Lower leg skin (tissue), 3 donors: ENCODE measurements around the gene RBM46.

Source experiments
- CTCF ChIP-seq, 3 donors: fragments of 450-650 bp; IDR thresholded peaks; one replicate each; pipeline ENCODE4 v1.5.1; 2016; ENCODE audit warnings: antibody characterized with exemption in 3 of 3, mild to moderate bottlenecking in 3 of 3, moderate library complexity in 2 of 3
- POLR2A ChIP-seq, 2 donors: fragments of 450-650 bp; IDR thresholded peaks; one replicate each; pipeline ENCODE4 v1.6.1; 2016 to 2017; ENCODE audit warnings: antibody characterized with exemption in 2 of 2, mild to moderate bottlenecking in 1 of 2, moderate library complexity in 1 of 2

GRCh38 chr4:154838155-154838554 is 57.1 kb downstream of the RBM46 start:
- TF ChIP-seq CTCF (IDR thresholded peaks at IDR 0.05) (no peak), POLR2A (IDR thresholded peaks at IDR 0.05) (no peak)
